ENCODE measurements around the gene MAPT. TPM values are rescaled to one million over a fixed set of nuclear protein-coding genes. Genes with fewer than 3 reads are reported as not detected.
"Not testable (repeated sequence)": the region's sequence is repeated elsewhere in the genome, so short reads cannot be mapped to it uniquely, and the experiment has no call there.

MAPT gene
- polyA plus RNA-seq, 1 donor = 12.3 TPM

GRCh38 chr17:45991341-45991740 is 97.0 kb downstream of the MAPT start:
- DNase-seq (ENCODE audit: low read depth) = no peak

- no peak for DNase-seq (ENCODE audit: low read depth)
These were observed 97.8 kb downstream of the MAPT start for GRCh38 chr17:45992175-45992574.

GRCh38 chr17:45992904-45993303 is 98.5 kb downstream of the MAPT start:
- no peak for DNase-seq (ENCODE audit: low read depth)

- no peak for DNase-seq (ENCODE audit: low read depth)
These were observed 99.7 kb downstream of the MAPT start for GRCh38 chr17:45993962-45994627.

- no peak for DNase-seq (ENCODE audit: low read depth)
These were observed 100.6 kb downstream of the MAPT start for GRCh38 chr17:45994987-45995386.

- no peak for DNase-seq (ENCODE audit: low read depth)
These were observed 101.4 kb downstream of the MAPT start for GRCh38 chr17:45995627-45996270.

GRCh38 chr17:45996282-45996937 is 102.1 kb downstream of the MAPT start:
- no peak for DNase-seq (ENCODE audit: low read depth)

GRCh38 chr17:45997166-45997565 is 102.8 kb downstream of the MAPT start:
- no peak for DNase-seq (ENCODE audit: low read depth)

GRCh38 chr17:45997624-45998023 is 103.3 kb downstream of the MAPT start:
- DNase-seq (ENCODE audit: low read depth) = no peak

GRCh38 chr17:45998987-45999899 is 104.9 kb downstream of the MAPT start, which contains the start of gene STH:
Gene STH, plus strand, starts transcription at chr17:45999250. Its CDS starts 30 bp downstream, at chr17:45999280.
- DNase-seq (ENCODE audit: low read depth) = no peak

GRCh38 chr17:45999900-46000290 is 105.5 kb downstream of the MAPT start:
- DNase-seq (ENCODE audit: low read depth) = no peak

GRCh38 chr17:46000292-46000691 is 105.9 kb downstream of the MAPT start:
- no peak for DNase-seq (ENCODE audit: low read depth)

GRCh38 chr17:46000757-46001156 is 106.4 kb downstream of the MAPT start:
- DNase-seq (ENCODE audit: low read depth) = no peak

- DNase-seq (ENCODE audit: low read depth) = no peak
These were observed 107.3 kb downstream of the MAPT start for GRCh38 chr17:46001390-46002310.

GRCh38 chr17:46002311-46002972 is 108.1 kb downstream of the MAPT start:
- DNase-seq (ENCODE audit: low read depth) = no peak

- DNase-seq (ENCODE audit: low read depth) = no peak
These were observed 108.6 kb downstream of the MAPT start for GRCh38 chr17:46002973-46003316.

- DNase-seq (ENCODE audit: low read depth) = no peak
These were observed 109.8 kb downstream of the MAPT start for GRCh38 chr17:46003907-46004748.

GRCh38 chr17:46006082-46006481 is 111.7 kb downstream of the MAPT start:
- DNase-seq (ENCODE audit: low read depth) = not testable (repeated sequence)

- no peak for DNase-seq (ENCODE audit: low read depth)
These were observed 113.2 kb downstream of the MAPT start for GRCh38 chr17:46007461-46007965.
